Measurements from ENCODE around the gene HOTAIR.

GRCh38 chr12:53987787-53988230 lies 13.1 kb upstream of the HOTAIR start:
- TF ChIP-seq, protein P1, sequence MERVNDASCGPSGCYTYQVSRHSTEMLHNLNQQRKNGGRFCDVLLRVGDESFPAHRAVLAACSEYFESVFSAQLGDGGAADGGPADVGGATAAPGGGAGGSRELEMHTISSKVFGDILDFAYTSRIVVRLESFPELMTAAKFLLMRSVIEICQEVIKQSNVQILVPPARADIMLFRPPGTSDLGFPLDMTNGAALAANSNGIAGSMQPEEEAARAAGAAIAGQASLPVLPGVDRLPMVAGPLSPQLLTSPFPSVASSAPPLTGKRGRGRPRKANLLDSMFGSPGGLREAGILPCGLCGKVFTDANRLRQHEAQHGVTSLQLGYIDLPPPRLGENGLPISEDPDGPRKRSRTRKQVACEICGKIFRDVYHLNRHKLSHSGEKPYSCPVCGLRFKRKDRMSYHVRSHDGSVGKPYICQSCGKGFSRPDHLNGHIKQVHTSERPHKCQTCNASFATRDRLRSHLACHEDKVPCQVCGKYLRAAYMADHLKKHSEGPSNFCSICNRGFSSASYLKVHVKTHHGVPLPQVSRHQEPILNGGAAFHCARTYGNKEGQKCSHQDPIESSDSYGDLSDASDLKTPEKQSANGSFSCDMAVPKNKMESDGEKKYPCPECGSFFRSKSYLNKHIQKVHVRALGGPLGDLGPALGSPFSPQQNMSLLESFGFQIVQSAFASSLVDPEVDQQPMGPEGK (CRISPR knock-in tag; IDR thresholded peaks at IDR 0.05; ENCODE audit: borderline replicate concordance): no peak
- TF ChIP-seq ZNF565 (CRISPR knock-in tag; conservative IDR thresholded peaks at IDR 0.05; ENCODE audit: low read depth) (no peak), ZFP30 (CRISPR knock-in tag; IDR thresholded peaks at IDR 0.05) (no peak), TSHZ2 (CRISPR knock-in tag; IDR thresholded peaks at IDR 0.05) (no peak), SNAI2 (CRISPR knock-in tag; IDR thresholded peaks at IDR 0.05) (no peak), BACH2 (CRISPR knock-in tag; IDR thresholded peaks at IDR 0.05; ENCODE audit: borderline replicate concordance) (no peak), ZFP3 (CRISPR knock-in tag; IDR thresholded peaks at IDR 0.05) (no peak), TOX (CRISPR knock-in tag; IDR thresholded peaks at IDR 0.05; ENCODE audit: borderline replicate concordance) (no peak), OSR1 (CRISPR knock-in tag; IDR thresholded peaks at IDR 0.05) (no peak)
- TF ChIP-seq, protein P2, sequence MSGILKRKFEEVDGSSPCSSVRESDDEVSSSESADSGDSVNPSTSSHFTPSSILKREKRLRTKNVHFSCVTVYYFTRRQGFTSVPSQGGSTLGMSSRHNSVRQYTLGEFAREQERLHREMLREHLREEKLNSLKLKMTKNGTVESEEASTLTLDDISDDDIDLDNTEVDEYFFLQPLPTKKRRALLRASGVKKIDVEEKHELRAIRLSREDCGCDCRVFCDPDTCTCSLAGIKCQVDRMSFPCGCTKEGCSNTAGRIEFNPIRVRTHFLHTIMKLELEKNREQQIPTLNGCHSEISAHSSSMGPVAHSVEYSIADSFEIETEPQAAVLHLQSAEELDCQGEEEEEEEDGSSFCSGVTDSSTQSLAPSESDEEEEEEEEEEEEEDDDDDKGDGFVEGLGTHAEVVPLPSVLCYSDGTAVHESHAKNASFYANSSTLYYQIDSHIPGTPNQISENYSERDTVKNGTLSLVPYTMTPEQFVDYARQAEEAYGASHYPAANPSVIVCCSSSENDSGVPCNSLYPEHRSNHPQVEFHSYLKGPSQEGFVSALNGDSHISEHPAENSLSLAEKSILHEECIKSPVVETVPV (CRISPR knock-in tag; IDR thresholded peaks at IDR 0.05): no peak
